Measurements from ENCODE around the gene FBRS.

- TF ChIP-seq CTCF (IDR thresholded peaks at IDR 0.05) = no peak
- TF ChIP-seq EP300 (IDR thresholded peaks at IDR 0.05) = no peak
Observed at GRCh38 chr16:30720086-30720485, 61.9 kb downstream of the FBRS start.
